LNCaP clone FGC (cell line): Measurements from ENCODE around the gene DGCR2.

Source experiments
- DNase-seq: peaks from one replicate; pipeline ENCODE4 v3.0.0-alpha.2; 2011; ENCODE audit warnings: low read depth
- H3K4me3 ChIP-seq: 2 replicates; pipeline ENCODE4 v1.5.1; 2011; ENCODE audit warnings: mild to moderate bottlenecking, low read depth, low read length, control low read depth
- CTCF ChIP-seq: IDR thresholded peaks from 2 replicates; pipeline ENCODE4 v1.5.1; 2012; ENCODE audit warnings: mild to moderate bottlenecking; ENCODE audit not compliant: control insufficient read depth, insufficient read depth; ENCODE audit errors: extremely low read depth

The DGCR2 gene

GRCh38 chr22:19136915-19137314 lies 14.7 kb upstream of the DGCR2 start:
- no peak for DNase-seq
- TF ChIP-seq CTCF = no peak
- no peak overlapping the region for H3K4me3 ChIP-seq

GRCh38 chr22:19134874-19135273 lies 12.7 kb upstream of the DGCR2 start:
- H3K4me3 ChIP-seq = no peak overlapping the region
- no peak for DNase-seq
- TF ChIP-seq CTCF = no peak

GRCh38 chr22:19134176-19134831 lies 12.1 kb upstream of the DGCR2 start:
- H3K4me3 ChIP-seq = no peak overlapping the region
- TF ChIP-seq CTCF = no peak
- DNase-seq = no peak

- TF ChIP-seq CTCF = no peak
- no peak for DNase-seq
- no peak overlapping the region for H3K4me3 ChIP-seq
Observed at GRCh38 chr22:19133561-19133960, 11.3 kb upstream of the DGCR2 start.

GRCh38 chr22:19132693-19133400 lies 10.6 kb upstream of the DGCR2 start:
- TF ChIP-seq CTCF = no peak
- no peak overlapping the region for H3K4me3 ChIP-seq
- DNase-seq = no peak

GRCh38 chr22:19132153-19132552 lies 9.9 kb upstream of the DGCR2 start:
- H3K4me3 ChIP-seq = no peak overlapping the region
- TF ChIP-seq CTCF = no peak
- DNase-seq = no peak

GRCh38 chr22:19131685-19132015 lies 9.4 kb upstream of the DGCR2 start:
- no peak overlapping the region for H3K4me3 ChIP-seq
- no peak for TF ChIP-seq CTCF
- DNase-seq = no peak
